Stimulated activated naive B cell treated with anti-CD40 and anti-IgM and Interleukin-4, amounts not matched to agents 10 μg/mL and 1 μg/mL and 100 μg/mL, for 72 hours (primary cell): Measurements from ENCODE around the gene SCN7A.
"Not testable (repeated sequence)": the region's sequence is repeated elsewhere in the genome, so short reads cannot be mapped to it uniquely, and the experiment has no call there.

Source experiments
- ATAC-seq, 2 donors: fragments of 150-1000 bp; cut with Tn5 transposase; replicated peaks; 2 replicates each; pipeline ENCODE4 v1.10.0; 2021; ENCODE audit warnings: moderate library complexity in 1 of 2
- DNase-seq: peaks from one replicate; pipeline ENCODE4 v3.0.0; 2021
- H3K27ac Mint-ChIP-seq: one replicate; pipeline ENCODE4 v1.8.0; 2022; ENCODE audit warnings: mild to moderate bottlenecking, mixed read lengths
- H3K27me3 Mint-ChIP-seq, 2 donors: one replicate each; pipeline ENCODE4 v1.8.0; 2022; ENCODE audit warnings: mixed read lengths in 2 of 2
- H3K36me3 Mint-ChIP-seq, 2 donors: one replicate each; pipeline ENCODE4 v1.8.0; 2022; ENCODE audit warnings: mixed read lengths in 2 of 2, mild to moderate bottlenecking in 1 of 2
- H3K4me1 Mint-ChIP-seq, 2 donors: one replicate each; pipeline ENCODE4 v1.8.0; 2022; ENCODE audit warnings: mixed read lengths in 2 of 2, mild to moderate bottlenecking in 1 of 2
- H3K4me3 Mint-ChIP-seq, 2 donors: one replicate each; pipeline ENCODE4 v1.8.0; 2022; ENCODE audit warnings: mild to moderate bottlenecking in 2 of 2, mixed read lengths in 2 of 2, moderate library complexity in 1 of 2
- H3K9me3 Mint-ChIP-seq, 2 donors: one replicate each; pipeline ENCODE4 v1.8.0; 2022; ENCODE audit warnings: mixed read lengths in 2 of 2, mild to moderate bottlenecking in 1 of 2

SCN7A gene

DNA sequence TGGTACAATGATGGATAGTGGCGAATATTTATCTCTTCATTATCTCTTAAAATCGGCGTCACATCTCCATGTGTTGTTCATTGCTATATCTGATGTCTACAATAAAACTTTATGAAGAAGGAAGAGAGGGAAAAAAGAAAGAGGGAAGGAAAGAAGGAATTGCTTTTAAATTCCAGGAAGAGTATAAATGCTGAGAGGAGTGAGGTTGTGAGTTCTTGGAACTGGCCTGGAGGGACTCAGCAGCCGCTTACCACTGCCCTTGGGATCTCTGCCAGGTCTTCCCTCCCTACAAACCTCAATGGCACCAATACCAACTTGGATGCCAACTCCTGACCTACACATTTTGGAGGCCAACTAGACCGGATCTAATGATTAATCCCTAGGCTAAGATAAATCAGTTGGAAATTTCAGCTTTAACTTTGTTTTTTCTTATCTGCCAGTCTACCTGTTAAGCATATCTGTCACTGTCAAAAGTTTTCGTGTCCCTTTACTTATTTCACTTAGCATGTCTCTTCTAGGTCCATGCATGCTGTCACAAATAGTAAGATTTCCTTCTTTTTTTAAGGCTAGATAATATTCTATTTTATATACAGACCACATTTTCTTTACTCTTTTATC lies 128.1 kb downstream of the SCN7A start:
- Mint-ChIP-seq H3K4me1 (no peaks in the 10 kb centered on the region), H3K27me3 (peaks cover 0 to 5% of the 10 kb centered on the region in 2 donors), H3K36me3 (no peaks in the 10 kb centered on the region), H3K9me3 (no peaks in the 10 kb centered on the region), H3K27ac (no peak overlapping the region), H3K4me3 (no peak overlapping the region)
- DNase-seq: no peak
- ATAC-seq: no peak

DNA sequence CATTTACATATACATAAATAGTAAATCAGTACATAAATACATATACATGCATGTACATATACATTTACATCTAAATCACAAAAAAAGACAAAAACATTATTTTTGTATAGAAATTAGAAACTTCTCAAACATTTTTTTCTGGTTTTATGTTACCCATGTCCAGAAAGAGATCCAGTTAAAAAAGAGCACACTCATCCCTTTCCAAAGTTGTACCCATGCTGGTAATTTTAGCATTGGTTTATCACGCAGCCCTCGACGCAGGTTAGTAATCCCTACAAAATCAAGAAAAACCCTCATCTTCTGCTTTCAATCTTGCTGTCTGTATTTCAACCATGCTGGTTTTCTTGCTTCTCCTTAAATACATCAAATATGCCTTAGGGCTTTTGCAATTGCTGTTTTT lies 128.8 kb downstream of the SCN7A start:
- ATAC-seq (no peak), DNase-seq (no peak)
- no peak overlapping the region for H3K27ac Mint-ChIP-seq
- H3K4me3 Mint-ChIP-seq: no peak overlapping the region
- H3K27me3 Mint-ChIP-seq: peaks cover 0 to 5% of the 10 kb centered on the region in 2 donors
- H3K36me3 Mint-ChIP-seq: no peaks in the 10 kb centered on the region
- H3K4me1 Mint-ChIP-seq: no peaks in the 10 kb centered on the region
- H3K9me3 Mint-ChIP-seq: no peaks in the 10 kb centered on the region

DNA sequence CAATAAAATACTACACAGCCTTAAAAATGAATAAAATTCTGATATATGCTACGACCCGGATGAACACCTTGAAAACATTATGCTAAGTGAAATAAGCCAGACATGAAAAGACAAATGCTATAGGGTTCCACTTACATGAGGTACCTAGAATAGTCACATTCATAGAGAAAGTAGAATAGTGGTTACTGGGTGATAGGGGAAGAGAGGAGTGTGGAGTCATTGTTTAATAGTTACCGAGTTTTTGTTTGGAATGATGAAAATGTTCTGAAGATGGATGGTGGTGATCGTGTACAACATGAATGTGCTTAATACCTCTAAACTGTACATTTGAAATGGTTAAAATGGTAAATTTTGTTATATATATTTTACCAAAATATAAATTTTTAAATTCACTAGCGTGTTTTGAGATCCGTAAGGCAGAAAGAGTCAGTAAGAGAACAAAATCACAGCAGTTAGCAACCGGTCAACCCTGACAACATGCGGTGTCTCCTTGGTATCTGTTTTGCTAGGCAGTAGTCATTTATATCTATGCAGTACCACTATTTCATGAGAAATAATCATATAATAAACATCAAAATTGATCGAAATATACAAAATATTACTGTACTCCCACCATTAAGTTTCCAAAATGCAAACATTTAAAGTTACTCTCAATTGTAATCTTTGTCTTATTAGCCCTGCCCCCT lies 129.4 kb downstream of the SCN7A start:
- no peak overlapping the region for H3K4me3 Mint-ChIP-seq
- peaks cover 0 to 5% of the 10 kb centered on the region in 2 donors for H3K27me3 Mint-ChIP-seq
- no peaks in the 10 kb centered on the region for H3K4me1 Mint-ChIP-seq
- no peaks in the 10 kb centered on the region for H3K9me3 Mint-ChIP-seq
- no peak overlapping the region for H3K27ac Mint-ChIP-seq
- no peaks in the 10 kb centered on the region for H3K36me3 Mint-ChIP-seq
- DNase-seq (no peak), ATAC-seq (no peak)

DNA sequence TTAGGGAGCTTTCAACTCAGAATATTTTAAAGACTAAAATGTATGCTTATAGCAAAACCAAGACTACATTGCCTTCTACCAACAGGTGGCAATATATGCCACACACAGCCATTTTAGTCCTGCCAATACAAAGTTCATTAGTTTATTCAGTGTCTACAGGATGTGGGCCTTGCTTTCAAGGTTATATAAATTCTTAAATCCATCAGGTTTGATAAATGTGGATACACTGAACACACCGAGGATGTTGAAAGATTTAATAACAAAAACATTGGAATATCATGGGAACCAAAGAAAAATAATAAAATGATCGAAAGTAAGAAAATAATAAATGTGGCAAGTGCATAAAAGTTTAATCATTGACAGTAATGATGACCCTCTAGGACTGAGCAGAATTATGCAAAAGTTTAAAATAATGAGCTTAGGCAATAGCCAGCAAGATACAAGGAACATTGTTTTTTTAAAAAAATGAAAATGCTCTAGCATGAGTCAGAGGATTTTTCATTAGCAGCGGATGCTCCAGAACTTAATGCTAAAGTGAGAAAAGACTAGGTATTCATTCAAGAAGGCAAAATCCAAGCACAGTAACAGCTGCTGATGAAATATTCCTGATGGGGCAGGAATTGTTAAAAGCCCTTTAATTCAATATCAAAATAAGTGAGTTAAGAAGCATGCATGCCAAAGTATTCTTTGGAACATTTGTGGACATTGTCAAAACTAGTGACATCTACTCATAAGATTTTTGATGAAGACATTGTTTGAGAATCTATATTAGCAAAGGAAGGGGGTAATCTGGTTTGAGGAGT lies 132.5 kb downstream of the SCN7A start:
- Mint-ChIP-seq H3K36me3 (no peaks in the 10 kb centered on the region), H3K27me3 (peaks cover 0 to 5% of the 10 kb centered on the region in 2 donors), H3K9me3 (no peaks in the 10 kb centered on the region), H3K27ac (no peak overlapping the region), H3K4me3 (no peak overlapping the region), H3K4me1 (no peaks in the 10 kb centered on the region)
- DNase-seq: no peak
- ATAC-seq: peak; percentile 46 to 56

GRCh38 chr2:166360906-166361305 lies 133.1 kb downstream of the SCN7A start:
- peaks cover 0 to 5% of the 10 kb centered on the region in 2 donors for H3K27me3 Mint-ChIP-seq
- ATAC-seq: no peak
- H3K4me1 Mint-ChIP-seq: no peaks in the 10 kb centered on the region
- no peaks in the 10 kb centered on the region for H3K36me3 Mint-ChIP-seq
- no peaks in the 10 kb centered on the region for H3K9me3 Mint-ChIP-seq
- H3K4me3 Mint-ChIP-seq: no peak overlapping the region
- no peak for DNase-seq
- H3K27ac Mint-ChIP-seq: no peak overlapping the region

DNA sequence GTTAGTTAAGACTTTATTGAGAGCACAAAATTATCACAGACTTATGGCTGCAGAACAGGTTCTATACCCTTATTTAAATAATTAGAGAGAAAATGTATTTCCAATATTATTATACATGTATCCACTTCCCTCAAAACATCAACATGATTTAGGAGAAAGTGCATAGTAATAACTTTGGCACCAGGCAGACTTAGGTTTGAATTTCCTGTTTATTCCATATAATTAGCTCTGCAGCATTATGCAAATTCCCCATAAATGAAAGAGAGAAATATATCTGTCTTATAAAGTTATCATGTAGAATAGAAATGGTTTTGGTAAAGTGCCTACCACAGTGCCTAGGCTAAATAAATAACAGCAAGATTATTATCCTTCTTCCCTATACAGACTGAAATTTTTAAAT lies 133.6 kb downstream of the SCN7A start:
- Mint-ChIP-seq H3K36me3 (no peaks in the 10 kb centered on the region), H3K27me3 (peaks cover 0 to 5% of the 10 kb centered on the region in 2 donors), H3K9me3 (no peaks in the 10 kb centered on the region), H3K4me3 (no peak overlapping the region), H3K27ac (no peak overlapping the region), H3K4me1 (no peaks in the 10 kb centered on the region)
- no peak for ATAC-seq
- no peak for DNase-seq

DNA sequence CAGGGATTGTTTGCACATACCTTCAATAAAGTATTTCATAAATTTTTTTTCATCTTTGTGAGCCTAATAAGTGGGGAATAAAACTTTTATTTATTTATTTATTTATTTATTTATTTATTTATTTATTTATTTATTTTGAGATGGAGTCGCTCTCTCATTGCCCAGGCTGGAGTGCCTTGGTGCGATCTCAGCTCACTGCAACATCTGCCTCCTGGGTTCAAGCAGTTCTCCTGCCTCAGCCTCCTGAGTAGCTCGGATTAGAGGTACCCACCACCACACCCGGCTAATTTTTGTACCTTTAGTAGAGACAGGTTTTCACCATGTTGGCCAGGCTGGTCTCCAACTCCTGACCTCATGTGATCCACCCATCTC lies 136.1 kb downstream of the SCN7A start:
- H3K36me3 Mint-ChIP-seq, H3K4me3 Mint-ChIP-seq, H3K27ac Mint-ChIP-seq, H3K27me3 Mint-ChIP-seq, DNase-seq, H3K9me3 Mint-ChIP-seq, H3K4me1 Mint-ChIP-seq, ATAC-seq: not testable (repeated sequence)

- no peak for ATAC-seq
- Mint-ChIP-seq H3K9me3 (no peaks in the 10 kb centered on the region), H3K4me3 (no peak overlapping the region), H3K4me1 (no peaks in the 10 kb centered on the region), H3K27me3 (no peaks in the 10 kb centered on the region), H3K27ac (no peak overlapping the region), H3K36me3 (no peaks in the 10 kb centered on the region)
- DNase-seq: no peak
These were observed 136.7 kb downstream of the SCN7A start for GRCh38 chr2:166357068-166357949.
